Activated CD4-positive, alpha-beta memory T cell treated with anti-CD3 and anti-CD28 coated beads for 36 hours (primary cell): Measurements from ENCODE around the gene CD44. TPM values are rescaled to one million over a fixed set of nuclear protein-coding genes. Genes with fewer than 3 reads are reported as not detected.
A peak's percentile ranks its signal among the peaks of the same experiment; 100 is the strongest.

Experiments used
- CTCF ChIA-PET: fragments of 350-600 bp; sonication (Branson Sonifier 250); formaldehyde crosslinking; loops from one replicate; lab custom pipeline; 2021; ENCODE audit warnings: antibody characterized with exemption, inconsistent platforms; lab: Charles Lee
- POLR2A ChIA-PET: fragments of 350-600 bp; sonication (Branson Sonifier 250); formaldehyde crosslinking; loops from one replicate; lab custom pipeline; 2021; ENCODE audit warnings: antibody characterized with exemption; lab: Charles Lee
- DNase-seq: peaks from one replicate; pipeline ENCODE4 v3.0.0-alpha.2; 2020
- H3K27ac Mint-ChIP-seq: one replicate; pipeline ENCODE4 v1.8.0; 2021; ENCODE audit warnings: mixed read lengths
- H3K27me3 Mint-ChIP-seq: one replicate; pipeline ENCODE4 v1.8.0; 2021; ENCODE audit warnings: mixed read lengths
- H3K36me3 Mint-ChIP-seq: one replicate; pipeline ENCODE4 v1.8.0; 2021; ENCODE audit warnings: mixed read lengths
- H3K4me1 Mint-ChIP-seq: one replicate; pipeline ENCODE4 v1.8.0; 2021; ENCODE audit warnings: low read depth, mixed read lengths
- H3K4me3 Mint-ChIP-seq: one replicate; pipeline ENCODE4 v1.8.0; 2021; ENCODE audit warnings: mild to moderate bottlenecking, mixed read lengths
- H3K9me3 Mint-ChIP-seq: one replicate; pipeline ENCODE4 v1.8.0; 2021; ENCODE audit warnings: mixed read lengths
- intact Hi-C: fragments of 100-400 bp; cut with micrococcal nuclease; formaldehyde crosslinking; loops from one replicate; pipeline ENCODE4 v1.15.1; 2023
- total RNA-seq, 2 experiments: library from RNA; stranded (reverse); gene quantifications; one replicate each; pipeline ENCODE4 v1.2.3, GENCODE V29; 2021

The CD44 gene
- total RNA-seq, 2 experiments from 2014 or later, result 440 to 442 TPM

- POLR2A ChIA-PET, result interaction anchor here (1.0 to 4.7 kb wide), 3 partner anchors 9 to 15 kb away, joined by 3 to 25 read pairs (median 7); no protein-coding TSS in a partner anchor
- Mint-ChIP-seq H3K27me3 (no peaks in the 10 kb centered on the region), H3K4me3 (no peak overlapping the region), H3K36me3 (peaks cover 71% of the 10 kb centered on the region), H3K27ac (peak overlapping the region; percentile 99), H3K4me1 (peaks cover 96% of the 10 kb centered on the region), H3K9me3 (no peaks in the 10 kb centered on the region)
- intact Hi-C loops, result no loop called here
- no peak for DNase-seq
- CTCF ChIA-PET, result interaction anchor here (0.6 to 7.9 kb wide), 3 partner anchors 10 to 225 kb away, joined by 3 to 113 read pairs (median 4); no protein-coding TSS in a partner anchor
These were observed 12.8 kb downstream of the CD44 start for GRCh38 chr11:35151683-35152280.

- Mint-ChIP-seq H3K27ac (peak overlapping the region; percentile 78), H3K27me3 (no peaks in the 10 kb centered on the region), H3K36me3 (peaks cover 65% of the 10 kb centered on the region), H3K4me1 (peaks cover 96% of the 10 kb centered on the region), H3K4me3 (peak overlapping the region; percentile 14), H3K9me3 (no peaks in the 10 kb centered on the region)
- intact Hi-C loops, result no loop called here
- POLR2A ChIA-PET, result interaction anchor here (1.0 to 4.7 kb wide), 3 partner anchors 8 to 14 kb away, joined by 3 to 25 read pairs (median 7); no protein-coding TSS in a partner anchor
- DNase-seq, result no peak
- CTCF ChIA-PET, result interaction anchor here (7.9 kb wide), 1 partner anchor 10 kb away, joined by 113 read pairs; no protein-coding TSS in a partner anchor
These were observed 13.6 kb downstream of the CD44 start for GRCh38 chr11:35152575-35152974.

GRCh38 chr11:35153280-35153679, 14.3 kb downstream of the CD44 start:
- Mint-ChIP-seq H3K4me3 (peak overlapping the region; percentile 27), H3K27ac (peak overlapping the region; percentile 78), H3K9me3 (no peaks in the 10 kb centered on the region), H3K4me1 (peaks cover 98% of the 10 kb centered on the region), H3K27me3 (no peaks in the 10 kb centered on the region), H3K36me3 (peaks cover 60% of the 10 kb centered on the region)
- ChIA-PET CTCF (interaction anchor here (1.0 to 2.1 kb wide), 2 partner anchors 10 to 18 kb away, joined by 3 to 12 read pairs; no protein-coding TSS in a partner anchor), POLR2A (interaction anchor here (1.8 to 3.6 kb wide), 3 partner anchors 8 to 14 kb away, joined by 4 to 14 read pairs (median 8); partner anchors contain the start of gene CD44)
- DNase-seq, result no peak
- intact Hi-C loops, result loop anchor here (1.0 kb wide), 1 partner anchor 10 kb away; no protein-coding TSS in a partner anchor

GRCh38 chr11:35154952-35155351, 16.0 kb downstream of the CD44 start:
- intact Hi-C loops, result no loop called here
- H3K9me3 Mint-ChIP-seq, result no peaks in the 10 kb centered on the region
- H3K4me1 Mint-ChIP-seq, result peaks cover 98% of the 10 kb centered on the region
- H3K27me3 Mint-ChIP-seq, result no peaks in the 10 kb centered on the region
- peaks cover 50% of the 10 kb centered on the region for H3K36me3 Mint-ChIP-seq
- no peak for DNase-seq
- ChIA-PET CTCF (interaction anchor here (0.7 to 2.7 kb wide), 9 partner anchors 8 to 228 kb away, joined by 3 to 14 read pairs (median 3); no protein-coding TSS in a partner anchor), POLR2A (interaction anchor here (1.8 to 3.6 kb wide), 4 partner anchors 9 to 20 kb away, joined by 4 to 14 read pairs (median 8); partner anchors contain the start of gene CD44)
- H3K27ac Mint-ChIP-seq, result peak overlapping the region; percentile 70
- H3K4me3 Mint-ChIP-seq, result no peak overlapping the region

GRCh38 chr11:35155677-35156076, 16.7 kb downstream of the CD44 start:
- Mint-ChIP-seq H3K4me3 (no peak overlapping the region), H3K27me3 (no peaks in the 10 kb centered on the region), H3K4me1 (peaks cover 98% of the 10 kb centered on the region), H3K9me3 (no peaks in the 10 kb centered on the region), H3K27ac (peak overlapping the region; percentile 42), H3K36me3 (peaks cover 50% of the 10 kb centered on the region)
- POLR2A ChIA-PET, result interaction anchor here (2.0 to 3.6 kb wide), 2 partner anchors 10 to 19 kb away, joined by 7 to 14 read pairs; no protein-coding TSS in a partner anchor
- CTCF ChIA-PET, result interaction anchor here (0.7 to 2.7 kb wide), 6 partner anchors 8 to 229 kb away, joined by 3 to 14 read pairs (median 6); no protein-coding TSS in a partner anchor
- intact Hi-C loops, result no loop called here
- no peak for DNase-seq

- peak overlapping the region; percentile 83 for H3K27ac Mint-ChIP-seq
- H3K4me1 Mint-ChIP-seq, result peaks cover 99% of the 10 kb centered on the region
- no peaks in the 10 kb centered on the region for H3K9me3 Mint-ChIP-seq
- POLR2A ChIA-PET, result interaction anchor here (1.1 to 2.9 kb wide), 3 partner anchors 7 to 19 kb away, joined by 3 to 24 read pairs (median 6); partner anchors contain the start of gene CD44
- DNase-seq, result no peak
- peaks cover 32% of the 10 kb centered on the region for H3K36me3 Mint-ChIP-seq
- H3K27me3 Mint-ChIP-seq, result no peaks in the 10 kb centered on the region
- H3K4me3 Mint-ChIP-seq, result no peak overlapping the region
- CTCF ChIA-PET, result interaction anchor here (0.8 to 7.7 kb wide), 2 partner anchors 9 to 10 kb away, joined by 5 to 113 read pairs; no protein-coding TSS in a partner anchor
- intact Hi-C loops, result no loop called here
These were observed 19.1 kb downstream of the CD44 start for GRCh38 chr11:35157814-35158700.

GRCh38 chr11:35158701-35159510, 19.9 kb downstream of the CD44 start:
- no peak for DNase-seq
- POLR2A ChIA-PET, result interaction anchor here (1.1 to 2.9 kb wide), 4 partner anchors 8 to 20 kb away, joined by 3 to 24 read pairs (median 5); partner anchors contain the start of gene CD44
- H3K27ac Mint-ChIP-seq, result peak overlapping the region; percentile 83
- H3K4me1 Mint-ChIP-seq, result peaks cover 99% of the 10 kb centered on the region
- no peaks in the 10 kb centered on the region for H3K27me3 Mint-ChIP-seq
- H3K9me3 Mint-ChIP-seq, result no peaks in the 10 kb centered on the region
- peak overlapping the region; percentile 21 for H3K4me3 Mint-ChIP-seq
- intact Hi-C loops, result no loop called here
- CTCF ChIA-PET, result interaction anchor here (7.7 kb wide), 1 partner anchor 10 kb away, joined by 113 read pairs; no protein-coding TSS in a partner anchor
- H3K36me3 Mint-ChIP-seq, result peaks cover 26% of the 10 kb centered on the region

GRCh38 chr11:35160246-35160824, 21.4 kb downstream of the CD44 start:
- Mint-ChIP-seq H3K27ac (peak overlapping the region; percentile 83), H3K36me3 (peaks cover 15% of the 10 kb centered on the region)

GRCh38 chr11:35160902-35161597, 22.1 kb downstream of the CD44 start:
- Mint-ChIP-seq H3K27me3 (no peaks in the 10 kb centered on the region), H3K27ac (peak overlapping the region; percentile 83), H3K36me3 (peaks cover 11% of the 10 kb centered on the region), H3K9me3 (no peaks in the 10 kb centered on the region), H3K4me1 (peaks cover 99% of the 10 kb centered on the region), H3K4me3 (no peak overlapping the region)
- intact Hi-C loops, result no loop called here
- DNase-seq, result no peak
- CTCF ChIA-PET, result interaction anchor here (0.9 to 7.7 kb wide), 2 partner anchors 12 to 163 kb away, joined by 3 to 113 read pairs; no protein-coding TSS in a partner anchor
- POLR2A ChIA-PET, result interaction anchor here (0.6 to 3.0 kb wide), 4 partner anchors 9 to 1229 kb away, joined by 4 to 20 read pairs (median 6); no protein-coding TSS in a partner anchor

More at GRCh38 chr11:35160246-35160824, 21.4 kb downstream of the CD44 start:
- H3K9me3 Mint-ChIP-seq, result no peaks in the 10 kb centered on the region
- no peak overlapping the region for H3K4me3 Mint-ChIP-seq
- DNase-seq, result no peak
- intact Hi-C loops, result no loop called here
- no peaks in the 10 kb centered on the region for H3K27me3 Mint-ChIP-seq
- ChIA-PET CTCF (interaction anchor here (0.8 to 7.7 kb wide), 2 partner anchors 12 to 234 kb away, joined by 3 to 113 read pairs; no protein-coding TSS in a partner anchor), POLR2A (interaction anchor here (0.6 to 3.0 kb wide), 7 partner anchors 8 to 234 kb away, joined by 3 to 24 read pairs (median 6); partner anchors contain the start of gene CD44)
- H3K4me1 Mint-ChIP-seq, result peaks cover 99% of the 10 kb centered on the region
